SHP77 treated with DMSO at 0.1 percent for 48 hours (cell line): ENCODE data around the gene PDP2.

Source experiments
- DNase-seq: peaks from one replicate; lab custom pipeline; 2025; lab: John Stamatoyannopoulos, UW

Gene PDP2, protein sequence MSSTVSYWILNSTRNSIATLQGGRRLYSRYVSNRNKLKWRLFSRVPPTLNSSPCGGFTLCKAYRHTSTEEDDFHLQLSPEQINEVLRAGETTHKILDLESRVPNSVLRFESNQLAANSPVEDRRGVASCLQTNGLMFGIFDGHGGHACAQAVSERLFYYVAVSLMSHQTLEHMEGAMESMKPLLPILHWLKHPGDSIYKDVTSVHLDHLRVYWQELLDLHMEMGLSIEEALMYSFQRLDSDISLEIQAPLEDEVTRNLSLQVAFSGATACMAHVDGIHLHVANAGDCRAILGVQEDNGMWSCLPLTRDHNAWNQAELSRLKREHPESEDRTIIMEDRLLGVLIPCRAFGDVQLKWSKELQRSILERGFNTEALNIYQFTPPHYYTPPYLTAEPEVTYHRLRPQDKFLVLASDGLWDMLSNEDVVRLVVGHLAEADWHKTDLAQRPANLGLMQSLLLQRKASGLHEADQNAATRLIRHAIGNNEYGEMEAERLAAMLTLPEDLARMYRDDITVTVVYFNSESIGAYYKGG

DNA sequence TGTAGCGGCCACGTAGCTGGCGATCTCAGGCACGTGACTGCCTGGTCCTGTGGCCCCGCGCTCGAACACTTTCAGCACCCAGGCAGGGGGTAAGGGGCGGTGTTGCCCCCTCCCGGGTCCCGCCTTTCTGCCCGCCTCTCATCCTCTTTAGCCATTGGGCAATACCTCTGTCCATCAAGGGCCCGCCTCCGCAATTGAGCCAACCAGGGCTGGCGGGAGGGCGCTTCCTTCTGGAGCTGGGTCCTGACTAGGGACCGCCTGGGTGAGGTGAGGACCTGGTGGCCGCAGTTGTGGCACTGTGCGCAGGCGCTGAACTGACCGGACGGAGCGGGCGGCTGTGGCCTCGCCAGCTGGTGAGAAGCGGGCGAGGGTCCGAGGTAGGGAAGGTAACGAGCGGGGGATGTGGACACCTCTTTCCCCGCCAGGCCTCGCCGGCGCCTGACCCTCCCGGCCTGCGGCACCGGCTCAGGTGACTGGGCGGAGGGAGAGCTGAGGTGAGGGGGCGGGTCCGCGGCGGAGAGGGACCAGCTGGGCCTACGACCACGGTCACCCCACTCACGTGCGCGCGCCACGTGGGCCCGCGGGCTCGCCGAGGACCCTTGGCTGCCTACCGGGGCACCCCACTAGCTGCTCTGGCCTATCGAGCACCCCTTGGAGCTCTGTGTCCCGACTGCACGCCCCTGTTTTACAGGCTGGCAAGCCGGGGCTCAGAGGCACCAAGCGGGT is at the start of gene PDP2:
TSS of gene PDP2 (plus strand) at position 228 of the 726 bp plus-strand sequence. CDS start 3,770 bp downstream, outside the sequence.
- DNase-seq, result peak; percentile 91

DNA sequence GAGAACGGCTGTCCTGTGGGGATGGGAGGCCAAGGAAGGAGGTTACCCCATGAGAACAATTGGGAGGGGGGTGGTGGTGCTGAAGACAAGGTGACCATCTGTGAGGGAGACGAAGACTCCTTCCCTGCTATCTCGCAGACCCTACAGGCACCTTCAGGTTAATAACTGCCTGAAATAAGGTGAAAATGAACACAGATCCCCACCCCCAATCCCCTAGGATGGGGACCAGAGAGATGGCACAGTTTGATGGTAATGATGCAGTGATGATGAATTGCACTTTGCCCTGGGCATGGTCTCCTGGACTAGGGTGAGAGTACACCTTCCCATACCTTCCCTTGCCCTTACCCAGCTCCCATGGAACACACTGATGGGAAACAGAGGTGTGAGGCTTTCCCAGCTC is 48.1 kb upstream of the PDP2 start:
- no peak for DNase-seq

DNA sequence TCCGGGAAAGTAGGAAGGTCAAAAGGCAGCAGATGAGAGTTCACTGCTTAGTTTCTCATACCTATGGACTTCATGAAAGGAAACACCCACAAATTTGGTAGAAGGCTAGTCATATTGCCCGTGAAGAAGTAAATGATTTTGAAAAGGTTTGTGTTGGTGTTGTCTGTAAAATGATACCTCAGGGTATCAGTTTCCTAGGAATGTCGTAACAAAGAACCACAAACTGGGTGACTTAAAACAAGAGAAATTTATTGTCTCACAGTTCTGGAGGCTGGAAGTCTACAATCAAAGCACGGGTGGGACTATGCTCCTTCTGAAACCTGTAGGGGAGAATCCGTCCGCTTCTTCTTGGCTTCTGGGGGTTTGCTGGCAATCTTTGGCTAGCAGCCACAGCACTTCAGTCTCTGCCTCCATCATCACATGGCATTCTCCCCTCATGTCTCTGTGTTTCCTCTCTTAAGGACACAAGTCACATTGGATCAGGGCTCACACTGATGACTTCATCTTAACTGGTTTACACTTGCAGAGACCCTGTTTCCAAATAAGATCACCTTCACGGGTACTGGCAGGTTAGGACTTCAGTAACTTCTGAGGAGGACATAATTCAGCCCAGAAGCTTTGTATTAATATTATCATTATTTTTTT is 47.5 kb upstream of the PDP2 start:
- no peak for DNase-seq

DNA sequence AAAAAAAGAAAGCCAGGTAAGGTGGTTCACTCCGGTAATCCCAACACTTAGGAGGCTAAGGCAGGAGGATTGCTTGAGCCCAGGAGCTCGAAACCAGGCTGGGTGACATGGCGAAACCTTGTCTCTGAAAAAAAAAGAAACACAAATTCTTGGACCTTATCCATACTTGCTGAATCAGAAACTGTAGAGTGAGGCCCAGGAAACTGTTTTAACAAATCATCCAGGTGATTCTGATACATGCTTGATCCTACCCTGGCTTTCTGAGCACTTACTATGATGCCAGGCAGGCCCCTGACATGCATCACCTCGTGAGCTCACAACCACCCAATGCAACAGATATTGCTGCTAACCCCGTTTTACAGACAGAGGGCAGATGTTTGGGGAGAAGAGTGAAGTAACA is 45.6 kb upstream of the PDP2 start:
- DNase-seq, result no peak

DNA sequence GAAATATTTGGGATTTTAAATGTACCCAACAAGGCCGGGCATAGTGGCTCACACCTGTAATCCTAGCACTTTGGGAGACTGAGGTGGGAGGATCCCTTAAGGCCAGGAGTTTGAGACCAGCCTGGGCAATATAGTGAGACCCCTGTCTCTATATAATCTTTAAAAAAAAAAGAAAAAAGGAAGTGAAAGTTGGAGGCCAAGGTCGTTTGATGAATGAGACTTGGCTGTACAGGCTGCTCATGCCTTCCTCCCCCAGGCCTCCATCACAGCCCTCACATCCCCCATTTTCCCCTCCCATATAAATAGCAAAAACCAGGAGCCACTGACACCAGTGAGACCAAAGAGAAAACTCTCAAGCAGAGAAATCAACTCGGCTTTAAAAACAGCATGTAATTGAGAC is 39.4 kb upstream of the PDP2 start:
- DNase-seq, result no peak

DNA sequence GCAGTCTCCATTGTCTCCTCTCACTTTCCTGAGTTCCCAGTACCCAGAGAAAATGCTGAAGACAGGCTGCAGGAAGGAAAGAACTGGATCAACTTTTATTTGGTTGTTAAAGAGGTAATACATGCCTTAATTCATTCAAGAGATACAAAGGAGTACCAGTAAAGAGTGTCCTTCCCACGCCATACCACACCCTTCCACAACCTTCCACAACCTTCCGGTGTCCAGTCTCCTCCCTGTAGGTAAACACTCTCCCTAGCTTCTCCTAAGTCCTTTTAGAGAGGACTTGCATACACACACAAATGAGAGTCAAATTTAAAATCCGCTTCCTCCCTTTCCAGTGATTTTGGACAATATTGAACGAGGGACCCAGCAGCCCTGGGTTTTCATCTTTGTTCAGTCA is 38.9 kb upstream of the PDP2 start:
- no peak for DNase-seq

DNA sequence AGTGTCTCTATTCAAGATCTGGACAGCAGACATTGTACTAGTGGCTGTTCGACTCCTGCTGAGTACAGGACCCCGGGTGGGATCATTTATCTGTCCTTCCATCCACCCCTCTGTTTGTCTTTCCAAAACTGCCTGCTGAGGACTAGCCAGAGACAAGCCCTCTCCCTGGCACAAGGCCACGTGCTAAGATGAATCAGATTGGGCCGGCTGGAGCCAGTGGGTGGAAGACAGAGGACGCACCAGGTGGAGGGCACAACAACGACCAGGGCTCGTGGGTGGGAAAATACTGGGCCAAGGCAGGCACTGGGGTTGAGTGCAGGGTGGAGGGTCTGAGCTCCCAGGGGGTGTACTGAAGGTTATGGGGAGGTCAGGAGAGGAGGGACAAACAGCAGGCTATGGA is 37.5 kb upstream of the PDP2 start:
- DNase-seq, result no peak

DNA sequence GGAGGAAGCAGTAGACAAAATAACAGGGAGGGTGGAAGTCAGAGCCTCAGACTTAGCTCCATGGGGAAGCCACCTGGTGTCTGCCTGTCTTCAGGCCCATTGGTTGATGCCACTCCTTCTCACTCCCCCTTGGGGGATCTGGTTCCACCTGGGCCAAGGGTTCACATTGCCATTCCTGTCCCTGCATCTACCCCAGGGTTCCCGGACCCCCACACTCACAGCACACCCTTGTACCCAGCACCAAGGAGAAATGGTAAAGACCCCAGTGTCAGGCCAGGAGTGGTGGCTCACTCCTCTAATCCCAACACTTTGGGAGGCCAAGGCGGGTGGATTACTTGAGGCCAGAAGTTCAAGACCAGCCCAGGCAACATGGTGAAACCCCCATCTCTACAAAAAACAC is 37.1 kb upstream of the PDP2 start:
- DNase-seq, result no peak

DNA sequence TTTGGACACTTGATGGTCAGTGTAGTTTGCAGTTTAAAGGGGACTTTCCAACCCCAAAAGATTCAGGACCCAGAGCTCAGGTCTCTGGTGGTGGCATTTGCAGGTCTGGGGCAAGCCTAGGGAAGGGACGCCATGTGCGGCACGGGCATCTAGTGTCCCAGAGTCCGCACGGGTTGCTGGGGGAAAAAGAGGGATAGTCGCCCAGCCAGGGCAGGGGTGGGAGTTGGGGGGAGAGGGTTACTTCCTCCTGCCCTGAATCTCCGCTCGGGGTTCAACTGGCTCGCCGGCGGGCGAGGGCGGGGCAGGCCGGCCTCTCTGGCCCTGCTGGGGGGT is 36.3 kb upstream of the PDP2 start:
- no peak for DNase-seq

DNA sequence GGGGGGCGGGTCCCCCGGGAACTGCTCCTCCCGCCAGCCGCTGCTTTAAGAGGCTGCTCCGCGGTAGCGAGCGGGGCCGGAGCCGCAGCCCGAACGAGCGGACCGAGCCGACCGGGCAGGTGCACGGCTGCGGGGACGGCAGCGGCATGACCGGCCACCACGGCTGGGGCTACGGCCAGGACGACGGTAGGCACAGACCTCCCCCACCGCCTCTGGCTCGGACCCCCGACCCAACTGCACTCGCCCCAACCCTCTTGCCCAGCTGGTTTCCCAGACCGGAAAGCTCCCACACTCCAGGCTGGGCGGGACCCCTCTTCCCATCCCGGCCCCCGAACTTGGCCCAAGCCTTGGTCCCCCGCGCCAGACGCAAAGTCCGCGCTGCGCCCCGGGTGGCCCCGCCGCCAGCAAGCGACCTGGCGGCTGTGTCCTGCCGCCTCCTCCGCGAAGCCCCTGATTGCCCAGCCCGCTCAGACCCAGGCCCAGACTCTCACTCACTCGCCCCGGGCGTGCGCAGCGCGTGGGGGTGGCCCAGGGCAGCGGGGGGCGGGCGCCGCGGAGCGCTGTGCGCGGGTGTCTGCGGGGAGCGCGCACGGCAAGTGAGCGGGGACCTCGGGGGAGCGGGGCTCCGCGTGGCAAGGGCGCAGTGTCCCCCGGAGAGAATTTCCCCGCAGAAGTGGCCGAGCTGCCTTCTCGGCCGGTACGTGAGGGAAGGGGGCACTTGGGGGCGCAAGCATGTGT is 35.8 kb upstream of the PDP2 start, which contains the start of gene CA7:
TSS of gene CA7 (plus strand) at position 73 of the 738 bp plus-strand sequence. CDS start at position 147, 74 bp downstream.
- no peak for DNase-seq

DNA sequence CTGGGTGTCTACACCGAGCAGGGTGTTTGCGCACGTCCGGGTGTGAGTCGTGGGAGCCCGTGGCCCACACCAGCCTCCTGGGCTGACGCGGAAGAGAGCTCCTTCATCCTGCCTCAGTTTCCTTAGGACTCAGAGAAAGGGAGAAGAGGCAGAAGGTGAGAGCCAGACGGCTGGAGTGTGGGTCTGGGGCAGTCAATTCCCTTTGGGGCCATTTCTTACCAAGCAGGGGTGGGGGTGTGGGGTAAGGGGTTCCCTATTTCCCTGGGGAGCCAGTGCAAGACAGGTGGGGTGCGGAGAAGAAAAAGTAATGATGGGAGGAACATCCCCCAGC is 35.3 kb upstream of the PDP2 start:
- DNase-seq, result no peak

DNA sequence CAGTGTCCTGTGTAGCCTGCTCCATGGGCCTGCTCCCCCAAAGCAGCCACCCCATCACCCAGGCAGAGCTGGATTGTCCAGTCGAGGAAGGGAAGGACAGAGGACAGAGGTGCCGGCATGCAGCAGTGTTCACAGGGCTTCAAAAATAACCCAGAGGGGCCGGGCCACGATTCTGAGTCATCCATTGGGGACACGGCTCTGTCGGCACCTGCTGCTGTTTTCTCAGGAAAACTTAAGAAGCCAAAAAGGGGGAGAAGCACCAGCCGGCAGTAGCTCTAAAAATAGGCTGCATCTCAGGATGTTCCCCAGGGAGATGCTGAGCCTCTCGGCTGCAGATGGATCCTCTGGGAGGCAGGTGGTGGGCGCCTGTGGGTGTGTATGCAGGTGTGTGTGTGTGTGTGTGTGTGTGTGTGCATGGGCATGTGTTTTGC is 34.5 kb upstream of the PDP2 start:
- DNase-seq, result no peak

DNA sequence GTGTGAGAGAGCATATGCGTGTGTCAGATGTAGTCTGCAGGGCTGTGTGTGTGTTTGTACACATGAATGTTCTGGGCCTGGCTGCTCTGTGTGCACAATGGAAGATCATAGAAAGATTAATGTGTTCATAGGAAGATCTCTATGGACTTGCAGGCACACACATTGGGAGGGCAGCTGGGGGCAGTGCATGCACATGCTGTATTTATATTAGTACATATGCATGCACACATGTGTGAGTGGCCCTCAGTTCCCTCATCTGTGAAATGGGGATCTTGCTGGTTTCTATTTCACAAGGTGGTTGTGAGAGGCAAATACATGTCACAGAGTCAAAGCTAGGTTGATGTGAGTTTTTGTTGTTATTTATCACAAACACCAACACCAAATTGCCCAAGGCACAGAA is 34.0 kb upstream of the PDP2 start:
- DNase-seq, result no peak

DNA sequence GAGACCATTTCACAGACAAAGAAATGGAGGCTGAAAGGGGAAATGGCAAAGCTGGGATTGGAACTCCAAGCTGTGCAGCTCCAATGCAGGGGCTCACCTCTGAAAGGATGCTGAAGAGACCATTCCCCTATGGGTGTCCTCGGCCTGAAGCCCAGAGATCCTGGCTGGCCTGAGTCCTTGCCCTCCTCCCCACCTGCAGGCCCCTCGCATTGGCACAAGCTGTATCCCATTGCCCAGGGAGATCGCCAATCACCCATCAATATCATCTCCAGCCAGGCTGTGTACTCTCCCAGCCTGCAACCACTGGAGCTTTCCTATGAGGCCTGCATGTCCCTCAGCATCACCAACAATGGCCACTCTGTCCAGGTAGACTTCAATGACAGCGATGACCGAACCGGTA is 33.5 kb upstream of the PDP2 start:
- DNase-seq, result no peak

DNA sequence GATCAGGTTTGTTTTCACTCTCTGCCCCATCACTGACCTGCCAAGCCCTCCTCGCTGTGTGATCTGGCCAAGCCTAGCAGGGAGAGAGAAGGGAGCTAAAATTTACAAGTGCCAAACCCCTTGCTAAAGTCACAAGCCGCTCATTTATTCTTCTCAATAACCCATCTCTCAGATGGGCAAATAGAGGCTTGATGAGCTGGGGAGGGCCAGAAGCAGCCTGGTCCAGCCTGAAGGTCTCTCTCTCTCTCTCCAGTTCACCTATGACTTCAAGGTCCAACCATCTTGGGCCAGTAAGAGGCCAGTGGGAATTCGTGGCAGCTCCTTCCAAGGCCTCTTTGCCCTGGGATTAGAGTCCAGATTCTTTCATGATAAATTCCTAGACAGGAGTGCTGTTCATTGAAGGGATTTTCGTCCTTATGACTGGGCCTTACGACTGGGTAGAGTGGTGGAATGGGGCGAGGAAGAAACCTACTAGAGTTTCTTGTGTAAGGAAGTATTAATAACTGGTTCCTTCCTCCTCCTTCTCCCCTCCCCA is 32.7 kb upstream of the PDP2 start:
- no peak for DNase-seq

DNA sequence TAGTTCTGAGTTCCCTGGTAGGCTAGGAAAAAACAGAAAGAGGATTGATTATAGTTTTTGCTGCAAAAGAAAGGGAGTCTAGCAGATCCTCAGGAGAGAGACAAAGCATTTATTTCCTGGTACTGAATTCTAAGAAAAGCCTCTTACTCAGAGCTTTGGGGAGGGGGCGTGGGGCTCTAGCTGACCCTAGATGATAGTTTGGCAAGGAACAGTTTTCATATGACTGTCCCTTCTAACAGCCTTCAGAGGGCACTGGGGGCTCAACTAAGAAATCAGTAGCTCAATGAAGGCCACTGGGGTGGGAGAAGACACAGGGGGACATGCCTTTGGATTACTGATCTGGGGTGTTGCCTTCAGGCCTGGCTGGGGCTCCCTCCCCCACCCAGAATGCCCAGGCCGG is 32.1 kb upstream of the PDP2 start:
- DNase-seq, result no peak

DNA sequence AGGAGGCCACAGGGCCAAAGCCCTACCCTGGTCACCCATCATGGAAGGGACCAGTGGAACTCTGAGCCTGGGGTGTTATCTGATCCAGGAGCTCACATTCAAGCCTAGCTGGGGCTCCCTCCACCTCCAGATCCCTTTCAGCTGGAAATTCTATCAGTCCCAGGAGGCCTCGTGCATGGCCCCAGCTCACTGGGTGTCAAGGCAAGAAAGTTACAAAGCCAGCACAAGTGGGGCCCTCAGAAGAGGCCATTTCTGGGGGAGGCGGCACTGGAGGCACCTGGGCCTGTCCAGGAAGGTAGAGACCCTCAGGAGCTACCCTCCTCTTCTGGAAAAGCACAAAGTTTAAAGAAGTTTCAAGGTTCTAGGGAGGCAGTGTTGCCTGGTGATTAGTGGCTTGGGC is 31.3 kb upstream of the PDP2 start:
- DNase-seq, result no peak

DNA sequence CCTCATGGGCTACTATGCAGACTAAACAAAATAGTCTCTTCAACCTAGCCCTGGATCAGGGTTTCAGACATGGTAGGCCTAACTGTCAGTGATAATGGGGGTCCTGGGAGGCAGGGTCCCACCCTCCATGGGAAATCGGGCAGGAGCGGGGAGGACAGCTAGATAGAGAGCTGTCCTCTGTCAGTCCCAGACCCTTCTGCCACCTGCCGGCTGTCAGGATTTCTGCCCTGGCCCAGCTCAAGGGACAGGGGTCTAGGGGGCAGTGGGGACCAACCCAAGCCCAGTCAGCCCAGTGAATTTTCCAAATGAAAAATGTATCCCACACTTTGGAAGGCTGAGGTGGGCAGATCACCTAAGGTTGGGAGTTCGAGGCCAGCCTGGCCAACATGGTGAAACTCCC is 30.8 kb upstream of the PDP2 start:
- no peak for DNase-seq

DNA sequence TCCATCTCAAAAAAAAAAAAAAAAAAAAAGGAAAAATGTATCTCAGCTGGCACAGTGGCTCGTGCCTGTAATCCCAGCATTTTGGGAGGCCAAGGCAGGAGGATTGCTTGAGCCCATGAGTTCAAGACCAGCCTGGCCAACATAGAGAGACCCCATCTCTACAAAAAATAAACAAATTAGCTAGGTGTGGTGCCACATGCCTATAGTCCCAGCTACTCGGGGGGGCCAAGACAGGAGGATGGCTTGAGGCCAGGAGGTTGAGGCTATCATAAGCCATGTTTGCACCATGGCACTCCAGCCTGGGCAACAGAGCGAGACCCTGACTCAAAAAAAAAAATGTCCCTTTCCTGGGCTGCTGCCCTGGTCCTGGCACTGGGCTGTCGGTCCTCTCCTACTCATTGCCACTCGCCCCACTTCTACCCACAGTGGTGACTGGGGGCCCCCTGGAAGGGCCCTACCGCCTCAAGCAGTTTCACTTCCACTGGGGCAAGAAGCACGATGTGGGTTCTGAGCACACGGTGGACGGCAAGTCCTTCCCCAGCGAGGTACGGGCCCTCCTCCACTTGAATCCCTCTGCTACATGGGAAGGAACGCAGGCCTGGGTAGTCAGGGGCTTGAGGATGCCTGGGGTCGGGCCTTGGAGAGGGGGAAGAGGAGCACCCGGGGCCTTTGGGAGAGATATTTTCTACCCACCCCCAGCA is 30.1 kb upstream of the PDP2 start:
- no peak for DNase-seq

DNA sequence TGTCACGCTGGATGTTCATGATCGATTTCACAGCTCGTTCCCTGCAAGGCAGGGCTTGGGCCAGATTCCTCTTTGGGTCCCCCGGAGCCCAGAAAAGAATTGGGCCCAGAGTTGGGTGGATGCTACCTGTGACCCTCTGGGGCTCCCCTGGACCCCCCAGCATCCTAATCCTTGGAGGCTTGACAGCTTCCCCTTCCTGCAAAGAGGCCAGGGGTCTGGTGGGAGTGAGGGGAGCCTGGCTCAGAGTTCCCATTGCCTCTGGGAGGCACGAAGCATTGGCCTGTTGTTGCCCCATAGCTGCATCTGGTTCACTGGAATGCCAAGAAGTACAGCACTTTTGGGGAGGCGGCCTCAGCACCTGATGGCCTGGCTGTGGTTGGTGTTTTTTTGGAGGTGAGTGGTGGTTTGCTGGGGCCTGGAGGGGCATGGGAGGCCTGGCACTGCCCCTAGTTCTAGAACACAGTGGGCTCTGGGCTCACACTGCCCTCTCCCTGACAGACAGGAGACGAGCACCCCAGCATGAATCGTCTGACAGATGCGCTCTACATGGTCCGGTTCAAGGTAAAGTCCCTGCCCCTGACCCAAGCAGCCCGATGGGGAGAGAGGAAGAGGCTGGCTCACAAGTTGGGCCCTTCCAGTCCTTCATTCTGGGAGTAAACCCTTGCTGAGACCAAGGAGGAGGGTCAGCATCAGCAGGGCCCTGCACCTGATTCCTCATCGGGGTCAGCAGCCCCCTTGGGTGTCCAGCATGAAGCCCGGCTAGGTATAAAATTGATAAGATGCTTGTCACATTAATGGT is 28.9 kb upstream of the PDP2 start:
- DNase-seq, result no peak
